Activated CD4-positive, CD25-positive, alpha-beta regulatory T cell treated with anti-CD3 and anti-CD28 coated beads, Interleukin-2, amount 50 U/mL, for 16 hours (primary cell): Measurements from ENCODE around the gene TAAR6.
"Not testable (repeated sequence)": the region's sequence is repeated elsewhere in the genome, so short reads cannot be mapped to it uniquely, and the experiment has no call there.

Experiments
- DNase-seq: peaks from one replicate; pipeline ENCODE4 v3.0.0-alpha.2; 2020; ENCODE audit warnings: low read depth, low spot score

TAAR6 gene

GRCh38 chr6:132589454-132589853 is 19.3 kb downstream of the TAAR6 start, which contains the start of gene TAAR5:
TAAR5 (minus strand) TSS chr6:132589741; CDS start chr6:132589686, 55 bp downstream.
- DNase-seq: no peak

- DNase-seq: no peak
Measured at GRCh38 chr6:132590362-132590761, 20.2 kb downstream of the TAAR6 start.

GRCh38 chr6:132592855-132593254 is 22.7 kb downstream of the TAAR6 start:
- no peak for DNase-seq

- DNase-seq: no peak
Measured at GRCh38 chr6:132596201-132596600, 26.1 kb downstream of the TAAR6 start.

GRCh38 chr6:132598473-132598872 is 28.4 kb downstream of the TAAR6 start:
- no peak for DNase-seq

- not testable (repeated sequence) for DNase-seq
Measured at GRCh38 chr6:132600900-132601299, 30.8 kb downstream of the TAAR6 start.

GRCh38 chr6:132604635-132605152 is 34.6 kb downstream of the TAAR6 start:
- DNase-seq: no peak

GRCh38 chr6:132607544-132608233 is 37.6 kb downstream of the TAAR6 start:
- no peak for DNase-seq

- DNase-seq: no peak
Measured at GRCh38 chr6:132611616-132612015, 41.5 kb downstream of the TAAR6 start.

GRCh38 chr6:132612449-132613108 is 42.5 kb downstream of the TAAR6 start:
- no peak for DNase-seq

- DNase-seq: no peak
Measured at GRCh38 chr6:132614554-132614953, 44.4 kb downstream of the TAAR6 start.

- DNase-seq: no peak
Measured at GRCh38 chr6:132616677-132617076, 46.6 kb downstream of the TAAR6 start.
